GM12878 (cell line): ENCODE measurements around the gene MPST. TPM values are rescaled to one million over a fixed set of nuclear protein-coding genes. Genes with fewer than 3 reads are reported as not detected.

ENCODE experiments used
- BCL11A ChIP-seq: IDR thresholded peaks from 2 replicates; pipeline ENCODE4 v1.6.1; 2011; ENCODE audit warnings: low read depth, low read length
- CUX1 ChIP-seq: IDR thresholded peaks from 2 replicates; pipeline ENCODE4 v1.6.1; 2012; ENCODE audit warnings: improper control_type of control experiment, low read depth, low read length; ENCODE audit not compliant: insufficient replicate concordance
- E4F1 ChIP-seq: fragments of 450-650 bp; IDR thresholded peaks from 2 replicates; pipeline ENCODE4 v1.6.1; 2018; ENCODE audit warnings: borderline replicate concordance, mild to moderate bottlenecking; ENCODE audit not compliant: partially characterized antibody
- JUND ChIP-seq: IDR thresholded peaks from 2 replicates; pipeline ENCODE4 v1.6.1; 2012; ENCODE audit warnings: low read depth, mild to moderate bottlenecking, low read length, improper control_type of control experiment, moderate library complexity
- NBN ChIP-seq: fragments of 450-650 bp; IDR thresholded peaks from 2 replicates; pipeline ENCODE4 v1.6.1; 2016
- RUNX3 ChIP-seq: IDR thresholded peaks from 2 replicates; pipeline ENCODE4 v1.6.1; 2012; ENCODE audit warnings: low read length, inconsistent platforms
- SUZ12 ChIP-seq: fragments of 200-600 bp; sonication (generic); IDR thresholded peaks from one replicate; pipeline ENCODE4 v1.6.1; 2018; ENCODE audit warnings: antibody characterized with exemption, mild to moderate bottlenecking; ENCODE audit not compliant: unreplicated experiment
- WRNIP1 ChIP-seq: IDR thresholded peaks from 2 replicates; pipeline ENCODE4 v1.6.1; 2011; ENCODE audit warnings: low read depth, low read length, improper control_type of control experiment, borderline replicate concordance
- polyA plus RNA-seq, 11 experiments: library from polyadenylated mRNA; depleted of rRNA in 4 of 11; unstranded in 6 of 11; stranded (reverse) in 5 of 11; fragments of >200 nt; fragmentation: Nextera tagmentation in 4 of 11; fragmentation: Illumina TruSeq in 1 of 11; extraction: Ambion mirVana in 4 of 11; extraction: Trizol in 1 of 11; gene quantifications; 1 replicate in 1 of 11; 2 replicates in 10 of 11; pipeline versions ENCODE4 v1.2.1 to v1.2.3, GENCODE V29; 2011 to 2016; ENCODE audit warnings: inconsistent platforms in 2 of 11, missing spikeins in 2 of 11, low read depth in 1 of 11
- total RNA-seq, 4 experiments: library from RNA; depleted of rRNA in 3 of 4; stranded (reverse); fragments of >200 nt in 3 of 4; fragmentation: Illumina TruSeq in 1 of 4; extraction: Trizol in 1 of 4; gene quantifications; 2 replicates each; pipeline versions ENCODE4 v1.2.1 to v1.2.3, GENCODE V29; 2013 to 2021

MPST gene
- total and polyA plus RNA-seq, 10 of the 15 experiments (the other 5 are each of a cell fraction or from before 2014, with no cell fraction given) = 0.95 to 88.7 (median 38.5) TPM

- TF ChIP-seq WRNIP1 = no peak
- no peak for TF ChIP-seq NBN
- no peak for TF ChIP-seq JUND
- TF ChIP-seq BCL11A = no peak
- no peak for TF ChIP-seq E4F1
- TF ChIP-seq RUNX3 = no peak
- no peak for TF ChIP-seq CUX1
- TF ChIP-seq SUZ12 = no peak
These were observed 18.1 kb downstream of the MPST start (continued) for GRCh38 chr22:37037669-37038068.
